H1 (cell line): Measurements from ENCODE around the gene TRIOBP. TPM values are rescaled to one million over a fixed set of nuclear protein-coding genes. Genes with fewer than 3 reads are reported as not detected.

Source experiments
- ASH2L ChIP-seq: fragments of 200-600, 300-600 bp; sonication (generic); IDR thresholded peaks from one replicate; pipeline ENCODE4 v1.7.1; 2017; ENCODE audit warnings: low read length
- ATF2 ChIP-seq: IDR thresholded peaks from 2 replicates; pipeline ENCODE4 v1.6.1; 2012; ENCODE audit warnings: low read length, inconsistent platforms
- CHD2 ChIP-seq: IDR thresholded peaks from 2 replicates; pipeline ENCODE4 v1.6.1; 2012; ENCODE audit warnings: low read length, improper control_type of control experiment
- CREB1 ChIP-seq: IDR thresholded peaks from 2 replicates; pipeline ENCODE4 v1.6.1; 2012; ENCODE audit warnings: inconsistent platforms
- E2F6 ChIP-seq: IDR thresholded peaks from 2 replicates; pipeline ENCODE4 v1.6.1; 2012; ENCODE audit warnings: inconsistent platforms
- EP300 ChIP-seq, 2 experiments: IDR thresholded peaks; 1 replicate in 1 of 2; 2 replicates in 1 of 2; pipeline ENCODE4 v1.6.1; 2011 to 2012; ENCODE audit warnings: low read depth in 2 of 2, low read length in 2 of 2, mild to moderate bottlenecking in 2 of 2, borderline replicate concordance in 1 of 2, inconsistent platforms in 1 of 2, moderate library complexity in 1 of 2
- HDAC2 ChIP-seq, 2 experiments: fragments of 300-600 bp in 1 of 2; sonication (generic) in 1 of 2; IDR thresholded peaks; 2 replicates each; pipeline ENCODE4 v1.6.1; 2011 to 2012; ENCODE audit warnings: low read depth in 2 of 2, low read length in 2 of 2, mild to moderate bottlenecking in 2 of 2, moderate library complexity in 2 of 2, borderline replicate concordance in 1 of 2, inconsistent platforms in 1 of 2
- HDAC6 ChIP-seq: IDR thresholded peaks from one replicate; pipeline ENCODE4 v1.7.1; 2012; ENCODE audit warnings: low read depth, mild to moderate bottlenecking, inconsistent platforms, low read length, moderate library complexity
- JUN ChIP-seq: IDR thresholded peaks from 2 replicates; pipeline ENCODE4 v1.6.1; 2011; ENCODE audit warnings: low read depth, mild to moderate bottlenecking, improper control_type of control experiment, low read length
- JUND ChIP-seq: IDR thresholded peaks from 2 replicates; pipeline ENCODE4 v1.6.1; 2011; ENCODE audit warnings: mild to moderate bottlenecking, improper control_type of control experiment, low read length
- RNF2 ChIP-seq: fragments of 200-900, 300-1000 bp; sonication (generic); IDR thresholded peaks from 2 replicates; pipeline ENCODE4 v1.7.1; 2016; ENCODE audit warnings: borderline replicate concordance, low read depth, mild to moderate bottlenecking, antibody characterized with exemption, low read length; ENCODE audit not compliant: poor library complexity, severe bottlenecking; ENCODE audit errors: missing control alignments
- TBP ChIP-seq: IDR thresholded peaks from 2 replicates; pipeline ENCODE4 v1.6.1; 2011; ENCODE audit warnings: low read depth, low read length, improper control_type of control experiment
- TCF12 ChIP-seq: IDR thresholded peaks from 2 replicates; pipeline ENCODE4 v1.6.1; 2011; ENCODE audit warnings: low read depth, mild to moderate bottlenecking, low read length
- TEAD4 ChIP-seq: IDR thresholded peaks from 2 replicates; pipeline ENCODE4 v1.6.1; 2012; ENCODE audit warnings: low read depth, low read length, inconsistent platforms, mixed read lengths
- ZNF274 ChIP-seq: IDR thresholded peaks from 2 replicates; pipeline ENCODE4 v1.7.0; 2012; ENCODE audit warnings: low read length, borderline replicate concordance; ENCODE audit errors: extremely low read depth
- polyA plus RNA-seq, 7 experiments: library from polyadenylated mRNA; depleted of rRNA in 3 of 7; stranded (reverse) in 5 of 7; unstranded in 2 of 7; fragments of >200 nt in 5 of 7; fragments of 200-250 nt in 2 of 7; gene quantifications; 1 replicate in 5 of 7; 2 replicates in 1 of 7; 4 replicates in 1 of 7; pipeline versions ENCODE4 v1.2.1 to v1.2.3, GENCODE V29; 2011 to 2013; ENCODE audit warnings: missing spikeins in 2 of 7, mixed read lengths in 2 of 7
- total RNA-seq: library from RNA; stranded (reverse); fragmentation: NEBNext Ultra II Directional; extraction: Animal tissue kit (Norgen Biotek cat#: 25700); gene quantifications from 2 replicates; pipeline ENCODE4 v1.2.1, GENCODE V29; 2021

The TRIOBP gene
- total and polyA plus RNA-seq, 2 of the 8 experiments (the other 6 are each of a cell fraction or from before 2014, with no cell fraction given): 18.2 to 27.3 TPM

GRCh38 chr22:37674951-37675929 lies 21.6 kb upstream of the TRIOBP start, which contains the start of gene LGALS1 (continued):
- no peak for TF ChIP-seq HDAC2 (IDR thresholded peaks at IDR 0.05; ENCODE audit: borderline replicate concordance in 1 of 2, low read depth in 2 of 2, low read length in 2 of 2)
- no peak for TF ChIP-seq EP300 (IDR thresholded peaks at IDR 0.05; ENCODE audit: borderline replicate concordance in 1 of 2, low read depth in 2 of 2, low read length in 2 of 2)
- TF ChIP-seq ATF2: no peak
- no peak for TF ChIP-seq ASH2L
- TF ChIP-seq TCF12: no peak
- TF ChIP-seq JUND: no peak
- TF ChIP-seq TEAD4: peak; percentile 21; the same call in 1 of the 2 replicates
- TF ChIP-seq TBP: peak; percentile 51; the same call in 1 of the 2 replicates
- peak; percentile 56; the same call in 1 of the 2 replicates for TF ChIP-seq E2F6
- no peak for TF ChIP-seq HDAC6
- no peak for TF ChIP-seq RNF2
- TF ChIP-seq JUN: no peak
- TF ChIP-seq CHD2: no peak
- no peak for TF ChIP-seq ZNF274
- no peak for TF ChIP-seq CREB1
